Epithelial cell of esophagus (primary cell): ENCODE results near the gene TTYH3.

Experiments used
- DNase-seq: peaks from one replicate; pipeline ENCODE4 v3.0.0; 2010; ENCODE audit warnings: low read depth
- H3K4me3 ChIP-seq: 2 replicates; pipeline ENCODE4 v1.5.1; 2011; ENCODE audit warnings: mild to moderate bottlenecking, low read length, control low read depth
- CTCF ChIP-seq: IDR thresholded peaks from 2 replicates; pipeline ENCODE4 v1.5.1; 2011; ENCODE audit warnings: low read depth, mild to moderate bottlenecking, low read length, control low read depth, inconsistent platforms; ENCODE audit not compliant: insufficient read depth; ENCODE audit errors: missing control alignments

TTYH3 gene

GRCh38 chr7:2651847-2652735 is 20.3 kb downstream of the TTYH3 start:
- H3K4me3 ChIP-seq, result no peak overlapping the region
- no peak for DNase-seq
- TF ChIP-seq CTCF, result no peak

- DNase-seq, result no peak
- TF ChIP-seq CTCF, result no peak
- H3K4me3 ChIP-seq, result no peak overlapping the region
These were observed 20.9 kb downstream of the TTYH3 start for GRCh38 chr7:2652736-2653060.

GRCh38 chr7:2654059-2654458 is 22.3 kb downstream of the TTYH3 start:
- no peak overlapping the region for H3K4me3 ChIP-seq
- DNase-seq, result no peak
- no peak for TF ChIP-seq CTCF

GRCh38 chr7:2655870-2656614 is 24.3 kb downstream of the TTYH3 start:
- DNase-seq, result no peak
- no peak for TF ChIP-seq CTCF
- H3K4me3 ChIP-seq, result no peak overlapping the region

- TF ChIP-seq CTCF, result no peak
- DNase-seq, result no peak
These were observed 25.4 kb downstream of the TTYH3 start for GRCh38 chr7:2657208-2657607.

GRCh38 chr7:2657920-2658671 is 26.3 kb downstream of the TTYH3 start:
- TF ChIP-seq CTCF, result no peak
- H3K4me3 ChIP-seq, result no peak overlapping the region
- no peak for DNase-seq

More at GRCh38 chr7:2657208-2657607, 25.4 kb downstream of the TTYH3 start:
- H3K4me3 ChIP-seq, result no peak overlapping the region
